HepG2 (cell line): ENCODE measurements around the gene SLC6A9. TPM values are rescaled to one million over a fixed set of nuclear protein-coding genes. Genes with fewer than 3 reads are reported as not detected.
A peak's percentile ranks its signal among the peaks of the same experiment; 100 is the strongest.

Experiments
- CHD4 ChIP-seq: fragments of 200-600 bp; sonication (generic); IDR thresholded peaks from 2 replicates; pipeline ENCODE4 v1.7.0; 2017; ENCODE audit warnings: mild to moderate bottlenecking, low read length, borderline replicate concordance
- HOXA9 ChIP-seq: sonication (generic); formaldehyde crosslinking; IDR thresholded peaks from 2 replicates; pipeline ENCODE4 v1.8.1; 2022; ENCODE audit warnings: missing genetic modification reagents, mild to moderate bottlenecking, moderate library complexity, borderline replicate concordance
- KIAA2018 ChIP-seq: sonication (generic); formaldehyde crosslinking; IDR thresholded peaks from 2 replicates; pipeline ENCODE4 v1.5.0; 2020; ENCODE audit warnings: mild to moderate bottlenecking, missing genetic modification reagents, borderline replicate concordance
- RAD21 ChIP-seq: fragments of 450-650 bp; formaldehyde crosslinking; IDR thresholded peaks from 2 replicates; pipeline ENCODE4 v1.5.0; 2020; ENCODE audit warnings: mild to moderate bottlenecking
- polyA plus RNA-seq, 8 experiments: library from polyadenylated mRNA; depleted of rRNA in 3 of 8; stranded (reverse) in 7 of 8; unstranded in 1 of 8; fragments of >200 nt; fragmentation: Illumina TruSeq in 4 of 8; extraction: Trizol in 4 of 8; gene quantifications; 2 replicates each; pipeline versions ENCODE4 v1.2.1 to v1.2.3, GENCODE V29; 2011 to 2016; ENCODE audit warnings: low read depth in 4 of 8, missing spikeins in 1 of 8, mixed read lengths in 1 of 8; ENCODE audit not compliant: insufficient read depth in 1 of 8
- total RNA-seq, 5 experiments: library from RNA; depleted of rRNA; stranded (reverse); fragments of >200 nt; fragmentation: Illumina TruSeq; extraction: Trizol; gene quantifications; 2 replicates each; pipeline ENCODE4 v1.2.3, GENCODE V29; 2016; ENCODE audit warnings: low read depth in 1 of 5
- TF ChIP-seq, protein P1 (sequence below): sonication (generic); formaldehyde crosslinking; IDR thresholded peaks from 2 replicates; pipeline ENCODE4 v1.4.0; 2020; ENCODE audit warnings: missing genetic modification reagents, borderline replicate concordance
- TF ChIP-seq, protein P2 (sequence below): IDR thresholded peaks from 2 replicates; pipeline ENCODE4 v1.6.1; 2016; ENCODE audit warnings: low read depth, missing genetic modification reagents, missing compliant biosample characterization
- TF ChIP-seq, protein P3 (sequence below): sonication (generic); formaldehyde crosslinking; IDR thresholded peaks from 2 replicates; pipeline ENCODE4 v1.5.0; 2020; ENCODE audit warnings: missing genetic modification reagents

SLC6A9 gene
- total and polyA plus RNA-seq, 2 of the 13 experiments (the other 11 are each of a cell fraction or from before 2014, with no cell fraction given), result 8.5 to 9.9 TPM

DNA sequence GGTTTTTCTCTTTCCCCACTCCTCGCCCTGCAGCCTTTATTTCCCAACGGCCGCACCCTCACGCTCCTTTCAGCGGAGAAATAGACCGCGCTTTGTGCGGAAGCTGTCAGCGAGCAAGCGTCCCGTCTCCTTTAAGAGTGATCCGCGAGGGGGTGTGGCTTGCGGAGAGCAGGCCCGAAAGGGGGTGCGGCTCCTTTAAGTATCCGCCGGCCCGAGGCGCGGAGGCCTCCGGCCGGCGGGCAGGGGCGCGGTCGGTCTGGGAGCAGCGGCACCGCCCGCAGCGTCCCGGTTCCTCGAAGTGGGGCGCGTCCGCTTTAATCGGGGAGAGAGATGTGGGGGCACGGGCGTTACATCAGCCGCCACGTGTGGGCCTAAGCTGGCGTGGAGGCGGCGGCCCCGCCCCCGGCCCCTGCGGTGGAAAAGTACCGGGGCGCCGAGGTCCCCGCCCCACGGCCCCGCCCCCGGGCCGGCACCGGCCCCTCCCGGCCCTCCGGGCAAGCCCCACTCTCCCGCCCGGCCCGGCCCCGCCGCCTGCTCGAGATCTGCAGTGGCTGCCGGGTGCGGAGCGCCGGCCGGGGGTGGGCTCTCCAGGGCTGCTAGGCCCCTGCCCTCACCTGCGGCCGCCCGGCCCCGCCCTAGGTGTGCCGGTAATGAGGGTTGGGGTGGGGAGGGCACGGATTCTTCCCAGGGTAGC is 1.2 kb downstream of the SLC6A9 start (continued):
- TF ChIP-seq, protein P1, sequence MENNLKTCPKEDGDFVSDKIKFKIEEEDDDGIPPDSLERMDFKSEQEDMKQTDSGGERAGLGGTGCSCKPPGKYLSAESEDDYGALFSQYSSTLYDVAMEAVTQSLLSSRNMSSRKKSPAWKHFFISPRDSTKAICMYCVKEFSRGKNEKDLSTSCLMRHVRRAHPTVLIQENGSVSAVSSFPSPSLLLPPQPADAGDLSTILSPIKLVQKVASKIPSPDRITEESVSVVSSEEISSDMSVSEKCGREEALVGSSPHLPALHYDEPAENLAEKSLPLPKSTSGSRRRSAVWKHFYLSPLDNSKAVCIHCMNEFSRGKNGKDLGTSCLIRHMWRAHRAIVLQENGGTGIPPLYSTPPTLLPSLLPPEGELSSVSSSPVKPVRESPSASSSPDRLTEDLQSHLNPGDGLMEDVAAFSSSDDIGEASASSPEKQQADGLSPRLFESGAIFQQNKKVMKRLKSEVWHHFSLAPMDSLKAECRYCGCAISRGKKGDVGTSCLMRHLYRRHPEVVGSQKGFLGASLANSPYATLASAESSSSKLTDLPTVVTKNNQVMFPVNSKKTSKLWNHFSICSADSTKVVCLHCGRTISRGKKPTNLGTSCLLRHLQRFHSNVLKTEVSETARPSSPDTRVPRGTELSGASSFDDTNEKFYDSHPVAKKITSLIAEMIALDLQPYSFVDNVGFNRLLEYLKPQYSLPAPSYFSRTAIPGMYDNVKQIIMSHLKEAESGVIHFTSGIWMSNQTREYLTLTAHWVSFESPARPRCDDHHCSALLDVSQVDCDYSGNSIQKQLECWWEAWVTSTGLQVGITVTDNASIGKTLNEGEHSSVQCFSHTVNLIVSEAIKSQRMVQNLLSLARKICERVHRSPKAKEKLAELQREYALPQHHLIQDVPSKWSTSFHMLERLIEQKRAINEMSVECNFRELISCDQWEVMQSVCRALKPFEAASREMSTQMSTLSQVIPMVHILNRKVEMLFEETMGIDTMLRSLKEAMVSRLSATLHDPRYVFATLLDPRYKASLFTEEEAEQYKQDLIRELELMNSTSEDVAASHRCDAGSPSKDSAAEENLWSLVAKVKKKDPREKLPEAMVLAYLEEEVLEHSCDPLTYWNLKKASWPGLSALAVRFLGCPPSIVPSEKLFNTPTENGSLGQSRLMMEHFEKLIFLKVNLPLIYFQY (CRISPR knock-in tag), result no peak; the same call in 1 of the 2 replicates
- peak; percentile 41; the same call in 1 of the 2 replicates for TF ChIP-seq KIAA2018 (CRISPR knock-in tag)
- TF ChIP-seq, protein P2, sequence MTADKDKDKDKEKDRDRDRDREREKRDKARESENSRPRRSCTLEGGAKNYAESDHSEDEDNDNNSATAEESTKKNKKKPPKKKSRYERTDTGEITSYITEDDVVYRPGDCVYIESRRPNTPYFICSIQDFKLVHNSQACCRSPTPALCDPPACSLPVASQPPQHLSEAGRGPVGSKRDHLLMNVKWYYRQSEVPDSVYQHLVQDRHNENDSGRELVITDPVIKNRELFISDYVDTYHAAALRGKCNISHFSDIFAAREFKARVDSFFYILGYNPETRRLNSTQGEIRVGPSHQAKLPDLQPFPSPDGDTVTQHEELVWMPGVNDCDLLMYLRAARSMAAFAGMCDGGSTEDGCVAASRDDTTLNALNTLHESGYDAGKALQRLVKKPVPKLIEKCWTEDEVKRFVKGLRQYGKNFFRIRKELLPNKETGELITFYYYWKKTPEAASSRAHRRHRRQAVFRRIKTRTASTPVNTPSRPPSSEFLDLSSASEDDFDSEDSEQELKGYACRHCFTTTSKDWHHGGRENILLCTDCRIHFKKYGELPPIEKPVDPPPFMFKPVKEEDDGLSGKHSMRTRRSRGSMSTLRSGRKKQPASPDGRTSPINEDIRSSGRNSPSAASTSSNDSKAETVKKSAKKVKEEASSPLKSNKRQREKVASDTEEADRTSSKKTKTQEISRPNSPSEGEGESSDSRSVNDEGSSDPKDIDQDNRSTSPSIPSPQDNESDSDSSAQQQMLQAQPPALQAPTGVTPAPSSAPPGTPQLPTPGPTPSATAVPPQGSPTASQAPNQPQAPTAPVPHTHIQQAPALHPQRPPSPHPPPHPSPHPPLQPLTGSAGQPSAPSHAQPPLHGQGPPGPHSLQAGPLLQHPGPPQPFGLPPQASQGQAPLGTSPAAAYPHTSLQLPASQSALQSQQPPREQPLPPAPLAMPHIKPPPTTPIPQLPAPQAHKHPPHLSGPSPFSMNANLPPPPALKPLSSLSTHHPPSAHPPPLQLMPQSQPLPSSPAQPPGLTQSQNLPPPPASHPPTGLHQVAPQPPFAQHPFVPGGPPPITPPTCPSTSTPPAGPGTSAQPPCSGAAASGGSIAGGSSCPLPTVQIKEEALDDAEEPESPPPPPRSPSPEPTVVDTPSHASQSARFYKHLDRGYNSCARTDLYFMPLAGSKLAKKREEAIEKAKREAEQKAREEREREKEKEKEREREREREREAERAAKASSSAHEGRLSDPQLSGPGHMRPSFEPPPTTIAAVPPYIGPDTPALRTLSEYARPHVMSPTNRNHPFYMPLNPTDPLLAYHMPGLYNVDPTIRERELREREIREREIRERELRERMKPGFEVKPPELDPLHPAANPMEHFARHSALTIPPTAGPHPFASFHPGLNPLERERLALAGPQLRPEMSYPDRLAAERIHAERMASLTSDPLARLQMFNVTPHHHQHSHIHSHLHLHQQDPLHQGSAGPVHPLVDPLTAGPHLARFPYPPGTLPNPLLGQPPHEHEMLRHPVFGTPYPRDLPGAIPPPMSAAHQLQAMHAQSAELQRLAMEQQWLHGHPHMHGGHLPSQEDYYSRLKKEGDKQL (CRISPR knock-in tag), result no peak
- TF ChIP-seq HOXA9, result no peak
- TF ChIP-seq CHD4, result no peak
- TF ChIP-seq RAD21, result no peak
- TF ChIP-seq, protein P3, sequence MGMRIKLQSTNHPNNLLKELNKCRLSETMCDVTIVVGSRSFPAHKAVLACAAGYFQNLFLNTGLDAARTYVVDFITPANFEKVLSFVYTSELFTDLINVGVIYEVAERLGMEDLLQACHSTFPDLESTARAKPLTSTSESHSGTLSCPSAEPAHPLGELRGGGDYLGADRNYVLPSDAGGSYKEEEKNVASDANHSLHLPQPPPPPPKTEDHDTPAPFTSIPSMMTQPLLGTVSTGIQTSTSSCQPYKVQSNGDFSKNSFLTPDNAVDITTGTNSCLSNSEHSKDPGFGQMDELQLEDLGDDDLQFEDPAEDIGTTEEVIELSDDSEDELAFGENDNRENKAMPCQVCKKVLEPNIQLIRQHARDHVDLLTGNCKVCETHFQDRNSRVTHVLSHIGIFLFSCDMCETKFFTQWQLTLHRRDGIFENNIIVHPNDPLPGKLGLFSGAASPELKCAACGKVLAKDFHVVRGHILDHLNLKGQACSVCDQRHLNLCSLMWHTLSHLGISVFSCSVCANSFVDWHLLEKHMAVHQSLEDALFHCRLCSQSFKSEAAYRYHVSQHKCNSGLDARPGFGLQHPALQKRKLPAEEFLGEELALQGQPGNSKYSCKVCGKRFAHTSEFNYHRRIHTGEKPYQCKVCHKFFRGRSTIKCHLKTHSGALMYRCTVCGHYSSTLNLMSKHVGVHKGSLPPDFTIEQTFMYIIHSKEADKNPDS (CRISPR knock-in tag), result no peak
